NCI-H1105 (cell line): ENCODE data around the gene KNCN.

Experiments used
- DNase-seq: peaks from one replicate; lab custom pipeline; 2025; lab: John Stamatoyannopoulos, UW

The KNCN gene

GRCh38 chr1:46568461-46568891, 17.0 kb upstream of the KNCN start:
- no peak for DNase-seq

GRCh38 chr1:46563341-46563740, 11.9 kb upstream of the KNCN start:
- no peak for DNase-seq

GRCh38 chr1:46562498-46562897, 11.1 kb upstream of the KNCN start:
- no peak for DNase-seq

- no peak for DNase-seq
These were observed 7.5 kb upstream of the KNCN start for GRCh38 chr1:46558966-46559365.

GRCh38 chr1:46558141-46558963, 6.9 kb upstream of the KNCN start:
- peak; percentile 22 for DNase-seq

GRCh38 chr1:46557403-46557802, 6.0 kb upstream of the KNCN start:
- DNase-seq, result no peak

- no peak for DNase-seq
These were observed 5.4 kb upstream of the KNCN start for GRCh38 chr1:46556822-46557221.

GRCh38 chr1:46555826-46556619, 4.6 kb upstream of the KNCN start:
- DNase-seq, result no peak

GRCh38 chr1:46554597-46555381, 3.3 kb upstream of the KNCN start:
- peak; percentile 84 for DNase-seq

GRCh38 chr1:46554236-46554596, 2.8 kb upstream of the KNCN start:
- DNase-seq, result no peak

GRCh38 chr1:46553506-46553905, 2.1 kb upstream of the KNCN start:
- no peak for DNase-seq

- no peak for DNase-seq
These were observed 1.1 kb upstream of the KNCN start for GRCh38 chr1:46552357-46553237.

- DNase-seq, result no peak
These were observed 656 bp downstream of the KNCN start for GRCh38 chr1:46550751-46551231.

- DNase-seq, result no peak
These were observed 1.5 kb downstream of the KNCN start for GRCh38 chr1:46549697-46550681.

- DNase-seq, result no peak
These were observed 3.7 kb downstream of the KNCN start for GRCh38 chr1:46547481-46548383.

GRCh38 chr1:46546210-46546609, 5.2 kb downstream of the KNCN start:
- no peak for DNase-seq

- no peak for DNase-seq
These were observed 5.7 kb downstream of the KNCN start for GRCh38 chr1:46545784-46546183.

GRCh38 chr1:46544561-46545240, 6.7 kb downstream of the KNCN start:
- DNase-seq, result no peak
